GM03348 (cell line): ENCODE measurements around the gene KIAA1755.
"Not testable (repeated sequence)": the region's sequence is repeated elsewhere in the genome, so short reads cannot be mapped to it uniquely, and the experiment has no call there.

Experiments used
- DNase-seq: peaks from one replicate; pipeline ENCODE4 v3.0.0; 2012; ENCODE audit warnings: low spot score

KIAA1755 gene

GRCh38 chr20:38266426-38266825 is 5.9 kb upstream of the KIAA1755 start:
- DNase-seq: no peak

- no peak for DNase-seq
Observed at GRCh38 chr20:38262931-38263330, 2.4 kb upstream of the KIAA1755 start.

GRCh38 chr20:38261054-38261390 is 487 bp upstream of the KIAA1755 start:
- DNase-seq: no peak

GRCh38 chr20:38260025-38260377 is 534 bp downstream of the KIAA1755 start:
- DNase-seq: no peak

- DNase-seq: no peak
Observed at GRCh38 chr20:38258545-38259215, 1.9 kb downstream of the KIAA1755 start.

GRCh38 chr20:38256966-38257365 is 3.6 kb downstream of the KIAA1755 start:
- DNase-seq: no peak

- no peak for DNase-seq
Observed at GRCh38 chr20:38256021-38256420, 4.5 kb downstream of the KIAA1755 start.

- peak; percentile 69 for DNase-seq
Observed at GRCh38 chr20:38255393-38255792, 5.1 kb downstream of the KIAA1755 start.

GRCh38 chr20:38254621-38255020 is 5.9 kb downstream of the KIAA1755 start:
- DNase-seq: not testable (repeated sequence)

GRCh38 chr20:38253571-38253970 is 7.0 kb downstream of the KIAA1755 start:
- no peak for DNase-seq

- DNase-seq: no peak
Observed at GRCh38 chr20:38252292-38253288, 7.9 kb downstream of the KIAA1755 start.

GRCh38 chr20:38251441-38251840 is 9.1 kb downstream of the KIAA1755 start:
- not testable (repeated sequence) for DNase-seq

GRCh38 chr20:38250609-38251008 is 9.9 kb downstream of the KIAA1755 start:
- no peak for DNase-seq

GRCh38 chr20:38249536-38250310 is 10.8 kb downstream of the KIAA1755 start:
- peak; percentile 43 for DNase-seq

GRCh38 chr20:38248133-38248532 is 12.4 kb downstream of the KIAA1755 start:
- no peak for DNase-seq

GRCh38 chr20:38247725-38248124 is 12.8 kb downstream of the KIAA1755 start:
- not testable (repeated sequence) for DNase-seq

GRCh38 chr20:38247166-38247509 is 13.4 kb downstream of the KIAA1755 start:
- no peak for DNase-seq

- DNase-seq: no peak
Observed at GRCh38 chr20:38246357-38247165, 14.0 kb downstream of the KIAA1755 start.

GRCh38 chr20:38245753-38246152 is 14.8 kb downstream of the KIAA1755 start:
- DNase-seq: no peak

GRCh38 chr20:38243709-38244020 is 16.9 kb downstream of the KIAA1755 start:
- no peak for DNase-seq

GRCh38 chr20:38242848-38243708 is 17.5 kb downstream of the KIAA1755 start:
- DNase-seq: no peak
